ENCODE measurements around the gene RNF146. TPM values are rescaled to one million over a fixed set of nuclear protein-coding genes. Genes with fewer than 3 reads are reported as not detected.
"Not testable (repeated sequence)": the region's sequence is repeated elsewhere in the genome, so short reads cannot be mapped to it uniquely, and the experiment has no call there.

Gene RNF146
- total RNA-seq, 1 donor from 2014 or later, result 46.8 TPM

- Mint-ChIP-seq H3K36me3 (peaks cover 52% of the 10 kb centered on the region), H3K9me3 (peaks cover 8% of the 10 kb centered on the region)
Measured at GRCh38 chr6:127305741-127306140, 39.1 kb downstream of the RNF146 start.

GRCh38 chr6:127317388-127318128 is 50.9 kb downstream of the RNF146 start:
- DNase-seq (ENCODE audit: extremely low spot score, unreplicated experiment), result no peak
- no peak for TF ChIP-seq CTCF (conservative IDR thresholded peaks at IDR 0.05)
- Mint-ChIP-seq H3K4me1 (ENCODE audit: unreplicated experiment) (no peaks in the 10 kb centered on the region), H3K27ac (no peak overlapping the region), H3K9me3 (no peaks in the 10 kb centered on the region), H3K36me3 (peaks cover 8% of the 10 kb centered on the region), H3K27me3 (no peaks in the 10 kb centered on the region), H3K4me3 (no peak overlapping the region)

More at GRCh38 chr6:127305741-127306140, 39.1 kb downstream of the RNF146 start:
- DNase-seq (ENCODE audit: extremely low spot score, unreplicated experiment), result no peak
- H3K27ac Mint-ChIP-seq, result no peak overlapping the region
- H3K4me1 Mint-ChIP-seq (ENCODE audit: unreplicated experiment), result peaks cover 7% of the 10 kb centered on the region
- no peak overlapping the region for H3K4me3 Mint-ChIP-seq
- no peaks in the 10 kb centered on the region for H3K27me3 Mint-ChIP-seq
- TF ChIP-seq CTCF (conservative IDR thresholded peaks at IDR 0.05), result no peak

DNA sequence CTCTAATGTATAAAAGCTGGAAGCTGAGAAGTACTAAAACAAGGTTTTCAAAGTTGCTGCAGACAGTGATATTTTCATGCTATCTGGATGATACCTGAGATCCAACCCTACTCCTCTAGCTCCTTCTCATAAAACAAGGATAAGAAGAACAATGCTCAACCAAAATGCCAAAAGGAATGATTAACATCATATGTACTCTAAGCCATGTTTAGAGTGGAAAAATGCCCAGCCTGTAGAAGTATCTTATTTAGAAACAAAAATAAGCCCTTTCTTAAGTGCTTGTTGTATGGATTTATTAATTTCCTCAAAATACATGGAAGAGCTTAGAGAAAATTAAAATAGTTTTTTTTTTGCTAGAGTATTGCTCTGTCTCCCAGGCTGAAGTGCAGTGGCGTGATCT is 53.0 kb downstream of the RNF146 start:
- no peaks in the 10 kb centered on the region for H3K4me1 Mint-ChIP-seq (ENCODE audit: unreplicated experiment)
- no peak for TF ChIP-seq CTCF (conservative IDR thresholded peaks at IDR 0.05)
- H3K9me3 Mint-ChIP-seq, result no peaks in the 10 kb centered on the region
- no peaks in the 10 kb centered on the region for H3K27me3 Mint-ChIP-seq
- H3K36me3 Mint-ChIP-seq, result peaks cover 8% of the 10 kb centered on the region
- no peak overlapping the region for H3K4me3 Mint-ChIP-seq
- DNase-seq (ENCODE audit: extremely low spot score, unreplicated experiment), result no peak
- no peak overlapping the region for H3K27ac Mint-ChIP-seq

DNA sequence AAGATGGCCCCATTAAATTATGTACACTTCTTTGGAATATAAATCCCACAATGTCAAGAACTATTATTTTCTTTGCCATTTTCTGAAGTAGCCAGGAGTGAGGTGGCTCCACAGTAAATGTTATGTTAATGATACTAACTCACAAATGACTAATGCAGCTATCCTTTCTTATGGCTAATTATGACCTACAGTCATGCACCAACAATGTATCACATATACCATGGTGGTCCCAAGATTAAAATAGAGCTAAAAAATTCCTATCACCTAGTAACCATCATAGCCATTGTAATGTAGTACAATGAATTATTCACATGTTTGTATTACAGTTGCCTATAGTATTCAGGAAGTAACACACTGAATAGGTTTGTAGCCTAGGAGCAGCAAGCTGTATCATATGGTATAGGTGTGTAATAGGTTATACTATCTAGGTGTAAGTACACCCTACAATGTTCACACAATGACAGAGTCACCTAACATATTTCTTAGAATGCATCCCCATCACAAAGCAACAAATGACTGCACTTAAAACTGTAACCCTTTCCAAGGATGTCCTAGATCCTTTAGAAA is 61.5 kb downstream of the RNF146 start:
- H3K9me3 Mint-ChIP-seq, result no peaks in the 10 kb centered on the region
- TF ChIP-seq CTCF (conservative IDR thresholded peaks at IDR 0.05), result no peak
- no peak overlapping the region for H3K27ac Mint-ChIP-seq
- no peaks in the 10 kb centered on the region for H3K27me3 Mint-ChIP-seq
- DNase-seq (ENCODE audit: extremely low spot score, unreplicated experiment), result no peak
- H3K36me3 Mint-ChIP-seq, result peaks cover 29% of the 10 kb centered on the region
- no peaks in the 10 kb centered on the region for H3K4me1 Mint-ChIP-seq (ENCODE audit: unreplicated experiment)
- H3K4me3 Mint-ChIP-seq, result no peak overlapping the region

DNA sequence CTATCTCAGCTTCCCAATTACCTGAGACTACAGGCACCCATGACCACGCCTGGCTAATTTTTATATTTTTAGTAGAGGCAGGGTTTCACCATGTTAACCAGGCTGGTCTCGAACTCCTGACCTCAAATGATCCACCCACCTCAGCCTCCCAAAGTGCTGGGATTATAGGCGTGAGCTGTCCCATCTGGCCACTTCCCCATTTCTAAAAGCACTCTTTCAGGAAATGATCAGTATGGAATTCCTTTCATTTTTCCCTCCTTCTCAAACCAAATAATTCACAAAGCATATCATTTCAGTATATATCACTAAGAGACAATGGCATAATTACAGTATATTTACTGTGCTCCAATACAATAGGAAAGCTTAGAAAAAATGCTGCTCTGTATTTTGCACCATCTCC is 64.6 kb downstream of the RNF146 start:
- H3K36me3 Mint-ChIP-seq, result peaks cover 30% of the 10 kb centered on the region
- not testable (repeated sequence) for H3K27ac Mint-ChIP-seq

GRCh38 chr6:127332383-127332961 is 65.8 kb downstream of the RNF146 start:
- no peak overlapping the region for H3K27ac Mint-ChIP-seq
- H3K9me3 Mint-ChIP-seq, result no peaks in the 10 kb centered on the region
- no peak overlapping the region for H3K4me3 Mint-ChIP-seq

More for the DNA sequence above, 64.6 kb downstream of the RNF146 start:
- not testable (repeated sequence) for H3K4me1 Mint-ChIP-seq (ENCODE audit: unreplicated experiment); DNase-seq (ENCODE audit: extremely low spot score, unreplicated experiment); H3K27me3 Mint-ChIP-seq; H3K4me3 Mint-ChIP-seq; H3K9me3 Mint-ChIP-seq

More at GRCh38 chr6:127332383-127332961, 65.8 kb downstream of the RNF146 start:
- Mint-ChIP-seq H3K36me3 (peaks cover 26% of the 10 kb centered on the region), H3K4me1 (ENCODE audit: unreplicated experiment) (no peaks in the 10 kb centered on the region), H3K27me3 (no peaks in the 10 kb centered on the region)
- DNase-seq (ENCODE audit: extremely low spot score, unreplicated experiment), result no peak
- TF ChIP-seq CTCF (conservative IDR thresholded peaks at IDR 0.05), result no peak

Measured in type B pancreatic cell (in vitro differentiated cells).